Islet of Langerhans (tissue), 1 donor: ENCODE results near the gene C1QTNF12.
"Not testable (repeated sequence)": the region's sequence is repeated elsewhere in the genome, so short reads cannot be mapped to it uniquely, and the experiment has no call there.

ENCODE experiments used
- FAIRE-seq: peaks from one replicate; lab custom pipeline; 2011; peaks lifted over from hg19 to GRCh38; lab: Jason Lieb, UNC

C1QTNF12 gene

GRCh38 chr1:1259540-1259939 is 13.0 kb upstream of the C1QTNF12 start:
- no peak for FAIRE-seq

DNA sequence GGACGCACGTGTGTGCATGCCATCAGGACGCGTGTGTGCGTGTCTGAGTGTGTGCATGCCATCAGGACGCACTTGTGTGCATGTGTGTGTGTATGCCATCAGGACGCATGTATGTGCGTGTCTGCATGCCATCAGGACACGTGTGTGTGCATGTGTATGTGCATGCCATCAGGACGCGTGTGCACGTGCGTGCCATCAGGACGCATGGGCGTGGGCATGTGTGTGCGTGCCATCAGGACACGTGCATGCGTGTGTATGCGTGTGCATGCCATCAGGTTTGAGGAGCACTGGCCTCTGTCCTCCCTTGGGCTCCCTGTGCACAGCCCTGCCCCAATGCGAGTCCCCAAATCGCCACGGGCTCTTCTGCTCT is 12.6 kb upstream of the C1QTNF12 start:
- no peak for FAIRE-seq

- no peak for FAIRE-seq
Measured at GRCh38 chr1:1256956-1257871, 10.7 kb upstream of the C1QTNF12 start.

DNA sequence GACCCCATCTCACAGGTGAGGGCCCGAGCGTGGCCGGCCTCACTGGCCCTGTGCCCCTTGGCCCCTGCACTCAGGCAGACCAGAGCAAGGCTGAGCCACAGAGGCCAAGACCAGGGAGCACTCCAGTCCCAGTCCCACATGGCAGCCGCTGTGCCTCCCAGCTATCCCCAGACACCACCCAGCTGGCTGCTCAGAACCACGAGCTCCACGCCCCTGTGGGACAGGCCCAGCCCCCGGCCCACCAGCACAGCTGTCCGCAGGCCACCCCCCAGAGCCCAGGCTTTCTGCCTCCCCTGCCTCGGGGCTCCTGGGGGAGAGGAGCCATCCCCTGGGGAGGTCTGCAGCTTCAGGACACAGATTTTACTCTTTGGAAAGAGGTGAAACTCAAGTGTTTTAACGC is 9.1 kb upstream of the C1QTNF12 start:
- FAIRE-seq, result no peak

DNA sequence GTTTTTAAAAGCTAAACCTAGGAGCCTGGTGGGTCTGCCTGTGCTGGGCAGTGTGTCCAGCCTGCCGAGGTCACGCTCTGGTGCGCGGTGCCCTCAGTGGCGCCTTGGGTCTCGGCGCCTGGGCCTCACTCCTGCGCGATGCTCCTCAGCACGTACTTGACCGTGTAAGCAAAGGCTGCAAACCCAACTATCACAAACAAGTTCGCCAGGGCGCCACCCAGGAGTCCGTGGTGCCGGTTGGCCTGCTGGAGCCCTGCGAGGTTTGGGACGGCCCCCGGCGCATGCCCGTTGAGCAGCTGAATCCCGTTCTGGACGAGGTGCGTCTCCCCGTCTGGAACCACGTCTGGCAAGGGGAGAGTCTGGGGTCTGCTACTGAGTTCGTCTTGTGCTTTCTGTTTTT is 8.6 kb upstream of the C1QTNF12 start:
- no peak for FAIRE-seq

DNA sequence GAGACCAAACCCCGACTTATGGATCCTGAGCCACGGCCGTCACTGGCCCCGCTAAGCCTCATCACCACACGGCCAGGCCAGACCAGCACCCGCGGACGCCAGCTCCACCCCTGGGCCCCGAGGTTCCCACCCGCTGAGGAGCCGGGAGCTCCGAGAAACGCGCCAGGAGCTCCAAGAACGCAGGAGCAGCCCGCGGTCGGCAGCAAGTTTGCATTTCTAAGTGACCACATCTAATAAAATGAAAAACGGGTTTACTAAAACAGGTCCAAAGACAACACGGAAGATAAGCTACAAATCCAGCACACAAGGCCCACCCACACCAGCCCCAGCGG is 8.1 kb upstream of the C1QTNF12 start:
- no peak for FAIRE-seq

GRCh38 chr1:1253972-1254666 is 7.6 kb upstream of the C1QTNF12 start:
- FAIRE-seq, result no peak

DNA sequence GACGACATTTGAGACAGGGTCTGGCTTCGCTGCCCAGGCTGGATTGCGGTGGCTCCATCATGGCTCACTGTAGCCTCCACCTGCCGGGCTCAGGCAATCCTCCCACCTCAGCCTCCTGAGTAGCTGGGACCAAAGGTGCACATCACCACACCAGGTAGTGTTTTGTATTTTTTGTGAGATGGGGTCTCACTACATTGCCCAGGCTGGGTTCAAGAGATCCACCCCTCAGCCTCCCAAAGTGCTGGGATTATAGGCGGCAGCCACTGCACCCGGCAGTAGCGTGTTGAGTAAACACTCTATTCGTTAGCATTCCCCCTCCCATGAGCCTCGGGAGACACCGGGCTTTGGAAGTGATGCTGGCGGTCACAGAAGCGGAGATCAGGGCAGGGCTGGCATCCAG is 6.8 kb upstream of the C1QTNF12 start:
- no peak for FAIRE-seq

DNA sequence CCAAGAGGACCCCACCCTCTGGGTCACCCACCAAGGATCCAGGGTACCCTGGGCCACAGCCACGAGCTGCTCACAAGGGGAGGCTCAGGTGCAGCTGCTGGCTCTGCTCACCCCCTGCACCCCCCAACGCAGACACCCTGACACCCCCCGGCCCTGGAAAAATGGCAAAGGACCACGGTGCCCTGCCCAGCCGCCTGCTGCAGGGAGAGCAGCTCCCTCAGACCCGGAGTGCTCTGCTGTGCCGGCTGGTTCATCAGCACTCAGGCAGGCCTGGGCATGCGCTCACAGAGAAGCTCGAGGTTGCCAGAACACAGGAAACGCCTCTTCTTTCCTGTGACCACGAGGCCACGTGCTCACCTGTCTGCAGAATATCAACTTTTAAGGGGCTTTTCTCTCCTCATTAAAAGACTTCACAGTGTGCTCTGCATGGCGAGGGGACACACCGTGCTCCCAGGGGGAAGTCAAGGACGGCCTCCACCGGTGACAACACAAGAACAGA is 4.3 kb upstream of the C1QTNF12 start:
- no peak for FAIRE-seq

DNA sequence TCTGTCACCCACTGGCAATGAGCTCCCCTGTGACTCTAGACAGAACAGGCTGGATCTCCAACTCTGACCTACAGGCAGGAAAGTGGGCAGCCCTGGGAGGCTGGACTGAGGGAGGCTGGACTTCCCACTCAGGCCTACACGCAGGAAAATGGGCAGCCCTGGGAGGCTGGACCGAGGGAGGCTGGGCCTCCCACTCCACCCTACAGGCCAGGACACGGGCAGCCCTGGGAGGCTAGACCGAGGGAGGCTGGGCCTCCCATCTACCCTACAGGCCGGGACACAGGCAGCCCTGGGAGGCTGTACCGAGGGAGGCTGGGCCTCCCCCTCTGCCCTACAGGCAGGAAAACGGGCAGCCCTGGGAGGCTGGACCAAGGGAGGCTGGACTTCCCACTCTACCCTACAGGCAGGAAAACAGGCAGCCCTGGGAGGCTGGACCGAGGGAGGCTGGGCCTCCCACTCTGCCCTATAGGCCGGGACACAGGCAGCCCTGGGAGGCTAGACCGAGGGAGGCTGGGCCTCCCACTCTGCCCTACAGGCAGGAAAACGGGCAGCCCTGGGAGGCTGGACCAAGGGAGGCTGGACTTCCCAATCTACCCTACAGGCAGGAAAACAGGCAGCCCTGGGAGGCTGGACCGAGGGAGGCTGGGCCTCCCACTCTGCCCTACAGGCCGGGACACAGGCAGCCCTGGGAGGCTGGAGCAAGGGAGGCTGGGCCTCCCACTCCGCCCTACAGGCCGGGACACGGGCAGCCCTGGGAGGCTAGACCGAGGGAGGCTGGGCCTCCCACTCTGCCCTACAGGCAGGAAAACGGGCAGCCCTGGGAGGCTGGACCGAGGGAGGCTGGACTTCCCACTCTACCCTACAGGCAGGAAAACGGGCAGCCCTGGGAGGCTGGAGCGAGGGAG is 1.7 kb upstream of the C1QTNF12 start:
- FAIRE-seq, result not testable (repeated sequence)

- no peak for FAIRE-seq
Measured at GRCh38 chr1:1247341-1247913, 905 bp upstream of the C1QTNF12 start.

DNA sequence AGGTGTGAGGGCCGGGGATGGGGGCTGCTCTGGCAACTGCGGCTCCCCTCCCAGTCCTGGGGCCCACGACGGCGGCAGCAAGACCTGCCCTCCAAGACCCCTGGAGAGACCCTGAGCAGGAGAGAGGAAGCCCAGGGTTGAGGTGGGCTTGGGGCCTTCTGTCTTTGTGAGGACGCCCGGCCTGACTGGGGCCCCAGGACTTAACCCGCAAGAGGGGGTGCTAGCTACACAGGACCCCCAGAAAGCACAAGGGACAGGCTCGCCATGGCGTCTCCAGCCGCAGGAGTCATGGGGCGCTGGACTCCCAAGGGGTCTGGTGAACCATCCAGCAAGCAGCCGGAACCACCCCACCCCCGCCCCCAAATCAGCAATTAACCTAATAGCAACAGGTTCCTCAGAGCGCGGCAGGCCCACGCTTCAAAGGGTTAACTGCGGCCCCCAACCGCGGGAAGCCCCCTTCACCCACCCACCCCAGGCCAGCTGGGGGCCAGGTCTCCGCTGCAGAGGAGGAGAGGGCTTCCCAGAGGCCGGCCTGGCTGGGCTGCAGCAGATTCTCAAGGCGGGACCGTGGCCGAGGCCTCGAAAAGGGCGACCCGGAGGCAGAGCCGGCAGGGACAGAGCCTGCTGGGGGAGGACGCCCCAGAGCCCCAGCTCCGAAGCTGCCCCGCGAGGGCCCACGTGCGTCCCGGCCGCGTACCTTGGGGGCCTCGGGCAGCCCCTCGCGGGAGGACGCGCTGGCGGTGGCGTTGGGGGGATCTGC is 525 bp downstream of the C1QTNF12 start:
- no peak for FAIRE-seq

DNA sequence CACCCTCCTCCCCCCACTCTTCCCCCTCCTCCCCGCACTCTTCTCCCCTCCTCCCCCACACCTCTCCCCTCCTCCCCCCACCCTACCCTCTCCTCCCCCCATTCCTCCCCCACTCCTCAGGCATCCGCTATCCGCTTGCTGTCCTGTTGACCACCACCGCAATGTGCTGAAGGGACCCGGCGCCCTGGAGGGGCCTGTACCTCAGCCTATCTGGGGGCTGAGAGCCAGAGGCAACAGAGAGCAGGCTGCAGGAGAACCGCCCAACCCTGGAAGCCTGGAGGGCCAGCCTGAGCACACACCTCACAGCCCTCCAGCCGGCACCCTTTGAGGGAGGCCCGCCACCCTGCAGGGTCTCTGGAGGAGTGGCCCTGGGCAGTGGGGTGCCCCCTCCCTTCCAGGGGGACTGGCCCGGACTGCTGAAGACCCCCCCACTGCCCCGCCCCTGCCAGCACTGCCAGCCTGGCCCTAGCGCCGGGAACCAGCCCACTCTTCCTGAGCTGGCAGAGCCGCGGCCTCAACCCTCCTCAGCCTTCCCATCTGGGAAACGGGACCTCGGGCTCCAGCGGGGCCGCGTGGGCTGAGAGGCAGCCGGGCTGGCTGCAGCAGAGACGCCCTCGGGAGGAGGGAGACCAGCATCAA is 1.2 kb downstream of the C1QTNF12 start:
- FAIRE-seq, result no peak

- FAIRE-seq, result no peak
Measured at GRCh38 chr1:1244192-1244811, 2.2 kb downstream of the C1QTNF12 start.

- no peak for FAIRE-seq
Measured at GRCh38 chr1:1243807-1244191, 2.7 kb downstream of the C1QTNF12 start.

DNA sequence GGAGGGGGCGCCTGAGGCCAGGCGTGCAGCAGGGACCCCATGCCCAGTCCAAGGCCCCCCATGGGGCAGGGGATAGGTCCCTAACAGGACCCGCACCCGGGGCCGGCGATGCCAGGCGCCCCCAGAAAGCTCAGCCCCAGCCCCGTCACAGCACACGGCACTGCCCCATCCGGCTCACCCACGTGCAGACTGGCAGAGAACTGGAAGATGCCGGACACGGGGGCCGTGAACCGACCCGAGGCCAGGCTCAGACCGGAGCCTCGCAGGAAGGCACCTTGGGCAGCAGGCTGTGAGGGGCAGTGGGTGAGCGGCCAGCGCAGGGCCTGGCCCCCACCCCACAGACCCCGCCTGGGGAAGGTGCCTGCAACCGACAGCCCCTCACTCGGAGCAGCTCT is 3.3 kb downstream of the C1QTNF12 start:
- no peak for FAIRE-seq

GRCh38 chr1:1242461-1243265 is 3.9 kb downstream of the C1QTNF12 start:
- no peak for FAIRE-seq

DNA sequence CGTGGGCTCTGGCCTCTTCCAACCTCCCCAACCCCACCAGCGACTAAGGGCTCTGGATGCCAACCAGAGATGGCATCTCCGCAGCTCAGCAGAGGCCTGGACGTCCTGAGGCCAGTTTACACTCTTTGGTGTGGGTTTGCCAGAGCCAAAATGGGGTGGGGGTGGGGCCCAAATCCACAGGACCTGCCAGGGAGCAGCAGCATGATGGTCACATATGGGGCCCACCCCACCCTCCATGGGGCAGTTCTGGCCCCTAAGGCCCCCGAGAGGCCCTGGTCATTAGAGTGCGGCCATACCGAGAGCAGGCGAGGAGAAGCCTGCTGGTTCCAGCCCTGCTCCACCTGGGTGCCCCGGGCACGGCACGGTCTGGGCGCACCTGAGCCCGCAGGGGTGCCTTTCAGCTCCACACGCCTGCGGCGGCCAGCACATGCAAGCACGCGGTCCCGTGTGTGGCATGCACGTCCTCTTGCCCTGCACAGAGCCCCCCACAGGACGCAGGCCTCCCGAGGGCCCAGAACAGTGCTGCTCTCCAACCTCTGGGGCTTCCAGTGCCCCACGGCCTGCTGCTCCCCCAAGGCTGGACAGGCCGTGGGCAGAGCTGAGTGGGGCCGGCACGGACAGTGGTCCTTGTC is 4.8 kb downstream of the C1QTNF12 start:
- no peak for FAIRE-seq
